ENCODE results near the gene SPNS3.

GRCh38 chr17:4427505-4427904 is 6.2 kb upstream of the SPNS3 start:
- TF ChIP-seq CBX2 (IDR thresholded peaks at IDR 0.05; ENCODE audit: borderline replicate concordance, low read depth), result no peak
- TF ChIP-seq EP300 (IDR thresholded peaks at IDR 0.05), result no peak
- no peak; the same call in 1 of the 2 replicates for TF ChIP-seq POLR2A (IDR thresholded peaks at IDR 0.05; ENCODE audit: low read length)
- TF ChIP-seq JUNB (IDR thresholded peaks at IDR 0.05), result no peak
- TF ChIP-seq USF2 (IDR thresholded peaks at IDR 0.05), result no peak
- TF ChIP-seq CTCF (IDR thresholded peaks at IDR 0.05), result no peak
- no peak for TF ChIP-seq RCOR1 (IDR thresholded peaks at IDR 0.05; ENCODE audit: low read depth, low read length)
- TF ChIP-seq ESRRA (IDR thresholded peaks at IDR 0.05; ENCODE audit: borderline replicate concordance, low read length), result no peak
- TF ChIP-seq REST (IDR thresholded peaks at IDR 0.05), result no peak

Data from A549 (cell line).